ENCODE results near the gene SHROOM3. TPM values are rescaled to one million over a fixed set of nuclear protein-coding genes. Genes with fewer than 3 reads are reported as not detected.

Gene SHROOM3
- total and polyA plus RNA-seq, 2 donors (not counting 1 experiment from before 2014, with no cell fraction given) = 0.91 to 1.5 TPM

GRCh38 chr4:76641351-76641750 lies 206.3 kb downstream of the SHROOM3 start:
- ATAC-seq (ENCODE audit: low read depth) = no peak

GRCh38 chr4:76641758-76642157 lies 206.7 kb downstream of the SHROOM3 start:
- H3K27me3 ChIP-seq (replicated peaks in 1 of 4; ENCODE audit: control extremely low read depth in 1 of 4, control insufficient read depth in 3 of 4, insufficient read depth in 4 of 4, low read length in 3 of 4) = no peaks in the 10 kb centered on the region
- POLR2A ChIA-PET = no interaction called here
- H3K4me3 ChIP-seq (ENCODE audit: control extremely low read depth in 1 of 5, extremely low read depth in 1 of 5, insufficient read depth in 1 of 5, low read depth in 2 of 5, low read length in 4 of 5) = no peak overlapping the region
- ATAC-seq (ENCODE audit: low read depth) (no peak), DNase-seq (no peak)
- no peak overlapping the region for H3K4me3 Mint-ChIP-seq
- H3K9ac ChIP-seq (ENCODE audit: low read length) = no peak overlapping the region
- no peaks in the 10 kb centered on the region for H3K9me3 Mint-ChIP-seq (ENCODE audit: insufficient read depth)
- peaks cover 23% of the 10 kb centered on the region for H3K27me3 Mint-ChIP-seq
- H3K36me3 ChIP-seq (replicated peaks in 1 of 2; ENCODE audit: control extremely low read depth in 1 of 2, control insufficient read depth in 1 of 2, extremely low read depth in 1 of 2, insufficient read depth in 2 of 2, low read length in 1 of 2) = no peaks in the 10 kb centered on the region
- H3K9me3 ChIP-seq (ENCODE audit: control extremely low read depth in 1 of 3, control insufficient read depth in 2 of 3, insufficient read depth in 1 of 3, low read length in 2 of 3) = no peaks in the 10 kb centered on the region
- H3K27ac Mint-ChIP-seq = no peak overlapping the region
- no peak overlapping the region for H3K4me2 ChIP-seq (replicated peaks; ENCODE audit: low read depth, low read length, poor library complexity, severe bottlenecking)
- CTCF ChIA-PET = no interaction called here
- no peaks in the 10 kb centered on the region for H3K4me1 ChIP-seq (ENCODE audit: control insufficient read depth in 2 of 2, insufficient read depth in 2 of 2, low read length in 2 of 2)
- intact Hi-C loops (cut with micrococcal nuclease) = no loop called here
- no peak overlapping the region for H2AFZ ChIP-seq (ENCODE audit: insufficient read depth, low read depth, low read length, poor library complexity, severe bottlenecking)
- no peak overlapping the region for H3K27ac ChIP-seq (ENCODE audit: low read length in 2 of 2)
- H3K79me2 ChIP-seq (ENCODE audit: control insufficient read depth, insufficient read depth, low read length) = no peaks in the 10 kb centered on the region
- no peaks in the 10 kb centered on the region for H4K20me1 ChIP-seq (ENCODE audit: control insufficient read depth, insufficient read depth, low read length, poor library complexity, severe bottlenecking)
- 100% methylated on average over 1 of the region's 2 CpGs for WGBS (ENCODE audit: insufficient coverage)
- H3K4me1 Mint-ChIP-seq = peaks cover 2% of the 10 kb centered on the region
- TF ChIP-seq EZH2 (IDR thresholded peaks at IDR 0.05; ENCODE audit: borderline replicate concordance, insufficient read depth, low read depth, low read length, poor library complexity, severe bottlenecking) (no peak), CTCF (IDR thresholded peaks at IDR 0.05) (no peak)

More at GRCh38 chr4:76641351-76641750, 206.3 kb downstream of the SHROOM3 start:
- WGBS (ENCODE audit: insufficient coverage) = 77% methylated on average over 4 of the region's 4 CpGs
- H3K4me3 ChIP-seq (ENCODE audit: control extremely low read depth in 1 of 5, extremely low read depth in 1 of 5, insufficient read depth in 1 of 5, low read depth in 2 of 5, low read length in 4 of 5) = no peak overlapping the region
- TF ChIP-seq EZH2 (IDR thresholded peaks at IDR 0.05; ENCODE audit: borderline replicate concordance, insufficient read depth, low read depth, low read length, poor library complexity, severe bottlenecking) (no peak), CTCF (IDR thresholded peaks at IDR 0.05) (no peak)
- no peaks in the 10 kb centered on the region for H3K79me2 ChIP-seq (ENCODE audit: control insufficient read depth, insufficient read depth, low read length)
- Mint-ChIP-seq H3K27ac (no peak overlapping the region), H3K4me1 (peaks cover 2% of the 10 kb centered on the region), H3K9me3 (ENCODE audit: insufficient read depth) (no peaks in the 10 kb centered on the region), H3K4me3 (no peak overlapping the region), H3K27me3 (peaks cover 23% of the 10 kb centered on the region)
- H3K27me3 ChIP-seq (replicated peaks in 1 of 4; ENCODE audit: control extremely low read depth in 1 of 4, control insufficient read depth in 3 of 4, insufficient read depth in 4 of 4, low read length in 3 of 4) = no peaks in the 10 kb centered on the region
- H4K20me1 ChIP-seq (ENCODE audit: control insufficient read depth, insufficient read depth, low read length, poor library complexity, severe bottlenecking) = no peaks in the 10 kb centered on the region
- CTCF ChIA-PET = no interaction called here
- no peaks in the 10 kb centered on the region for H3K4me1 ChIP-seq (ENCODE audit: control insufficient read depth in 2 of 2, insufficient read depth in 2 of 2, low read length in 2 of 2)
- no peak overlapping the region for H2AFZ ChIP-seq (ENCODE audit: insufficient read depth, low read depth, low read length, poor library complexity, severe bottlenecking)
- H3K9ac ChIP-seq (ENCODE audit: low read length) = no peak overlapping the region
- POLR2A ChIA-PET = no interaction called here
- H3K27ac ChIP-seq (ENCODE audit: low read length in 2 of 2) = no peak overlapping the region
- H3K9me3 ChIP-seq (ENCODE audit: control extremely low read depth in 1 of 3, control insufficient read depth in 2 of 3, insufficient read depth in 1 of 3, low read length in 2 of 3) = no peaks in the 10 kb centered on the region
- no peak overlapping the region for H3K4me2 ChIP-seq (replicated peaks; ENCODE audit: low read depth, low read length, poor library complexity, severe bottlenecking)
- H3K36me3 ChIP-seq (replicated peaks in 1 of 2; ENCODE audit: control extremely low read depth in 1 of 2, control insufficient read depth in 1 of 2, extremely low read depth in 1 of 2, insufficient read depth in 2 of 2, low read length in 1 of 2) = no peaks in the 10 kb centered on the region
- no peak for DNase-seq
- intact Hi-C loops (cut with micrococcal nuclease) = no loop called here
